ENCODE results near the gene SMCO3. TPM values are rescaled to one million over a fixed set of nuclear protein-coding genes. Genes with fewer than 3 reads are reported as not detected.

Gene SMCO3
- total and polyA plus RNA-seq, 2 experiments from 2014 or later = 1.4 to 3.2 TPM

DNA sequence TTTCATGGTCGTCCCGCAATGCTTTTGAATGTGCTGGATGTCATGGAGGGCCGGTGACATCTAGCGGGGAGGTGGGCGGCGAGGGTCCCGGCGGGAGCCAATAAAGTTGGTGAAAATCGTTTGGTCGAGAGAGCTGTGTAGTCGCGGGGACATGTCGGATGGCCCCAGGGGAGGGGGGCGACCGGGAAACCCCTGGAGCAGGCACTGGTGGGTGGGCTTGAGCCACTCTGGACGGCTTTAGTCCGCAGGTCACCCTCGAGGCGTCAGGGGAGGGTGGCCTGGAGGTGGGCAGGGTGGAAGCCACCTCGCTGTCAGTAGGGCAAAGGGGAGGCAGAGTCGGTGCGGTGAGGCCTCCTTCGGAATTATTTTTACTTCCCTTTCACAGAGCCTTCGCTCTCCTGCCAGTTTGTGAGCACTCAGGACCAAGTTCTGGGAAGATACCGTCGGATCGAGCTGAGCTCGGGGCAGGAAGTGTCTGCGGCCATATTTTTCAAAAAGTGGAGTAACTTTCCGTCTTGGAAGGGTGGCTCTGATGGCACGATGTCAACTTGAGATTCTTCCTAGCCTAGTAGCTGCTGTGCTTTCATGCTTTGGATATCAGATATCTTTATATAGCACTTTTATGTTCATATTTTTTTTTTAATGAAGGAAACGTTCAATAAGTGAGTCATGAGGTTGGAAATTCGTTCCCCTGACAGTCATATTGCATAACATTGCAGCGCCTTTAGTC, 38.9 kb downstream of the SMCO3 start:
- peak overlapping the region; percentile 82 for H3K4me2 ChIP-seq
- peak overlapping the region; percentile 98 for H3K27ac ChIP-seq
- peak overlapping the region; percentile 84 for H3K4me3 ChIP-seq
- H3K79me2 ChIP-seq = peaks cover 45% of the 10 kb centered on the region
- H4K20me1 ChIP-seq (ENCODE audit: insufficient read depth, poor library complexity, severe bottlenecking) = peaks cover 3% of the 10 kb centered on the region
- 4% methylated on average over 32 of the region's 34 CpGs for WGBS (ENCODE audit: low lambda C conversion rate, missing lambda C conversion rate)
- H3K4me1 ChIP-seq (ENCODE audit: insufficient read depth) = peaks cover 31% of the 10 kb centered on the region
- H2AFZ ChIP-seq = peak overlapping the region; percentile 32
- peak; percentile 62 for DNase-seq (ENCODE audit: low spot score)
- no peaks in the 10 kb centered on the region for H3K36me3 ChIP-seq (replicated peaks; ENCODE audit: insufficient read depth, low read depth)
- H3K9me3 ChIP-seq (ENCODE audit: low read depth) = no peaks in the 10 kb centered on the region
- H3K9me2 ChIP-seq (replicated peaks; ENCODE audit: insufficient read depth) = no peaks in the 10 kb centered on the region
- no peaks in the 10 kb centered on the region for H3K27me3 ChIP-seq
- TF ChIP-seq EZH2phosphoT487 (IDR thresholded peaks at IDR 0.05; ENCODE audit: low read depth, severe bottlenecking, unreplicated experiment) = no peak
- TF ChIP-seq, protein P1, sequence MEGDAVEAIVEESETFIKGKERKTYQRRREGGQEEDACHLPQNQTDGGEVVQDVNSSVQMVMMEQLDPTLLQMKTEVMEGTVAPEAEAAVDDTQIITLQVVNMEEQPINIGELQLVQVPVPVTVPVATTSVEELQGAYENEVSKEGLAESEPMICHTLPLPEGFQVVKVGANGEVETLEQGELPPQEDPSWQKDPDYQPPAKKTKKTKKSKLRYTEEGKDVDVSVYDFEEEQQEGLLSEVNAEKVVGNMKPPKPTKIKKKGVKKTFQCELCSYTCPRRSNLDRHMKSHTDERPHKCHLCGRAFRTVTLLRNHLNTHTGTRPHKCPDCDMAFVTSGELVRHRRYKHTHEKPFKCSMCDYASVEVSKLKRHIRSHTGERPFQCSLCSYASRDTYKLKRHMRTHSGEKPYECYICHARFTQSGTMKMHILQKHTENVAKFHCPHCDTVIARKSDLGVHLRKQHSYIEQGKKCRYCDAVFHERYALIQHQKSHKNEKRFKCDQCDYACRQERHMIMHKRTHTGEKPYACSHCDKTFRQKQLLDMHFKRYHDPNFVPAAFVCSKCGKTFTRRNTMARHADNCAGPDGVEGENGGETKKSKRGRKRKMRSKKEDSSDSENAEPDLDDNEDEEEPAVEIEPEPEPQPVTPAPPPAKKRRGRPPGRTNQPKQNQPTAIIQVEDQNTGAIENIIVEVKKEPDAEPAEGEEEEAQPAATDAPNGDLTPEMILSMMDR (IDR thresholded peaks at IDR 0.05; ENCODE audit: poor library complexity) = no peak
- no peak for TF ChIP-seq EZH2 (IDR thresholded peaks at IDR 0.05; ENCODE audit: borderline replicate concordance)

DNA sequence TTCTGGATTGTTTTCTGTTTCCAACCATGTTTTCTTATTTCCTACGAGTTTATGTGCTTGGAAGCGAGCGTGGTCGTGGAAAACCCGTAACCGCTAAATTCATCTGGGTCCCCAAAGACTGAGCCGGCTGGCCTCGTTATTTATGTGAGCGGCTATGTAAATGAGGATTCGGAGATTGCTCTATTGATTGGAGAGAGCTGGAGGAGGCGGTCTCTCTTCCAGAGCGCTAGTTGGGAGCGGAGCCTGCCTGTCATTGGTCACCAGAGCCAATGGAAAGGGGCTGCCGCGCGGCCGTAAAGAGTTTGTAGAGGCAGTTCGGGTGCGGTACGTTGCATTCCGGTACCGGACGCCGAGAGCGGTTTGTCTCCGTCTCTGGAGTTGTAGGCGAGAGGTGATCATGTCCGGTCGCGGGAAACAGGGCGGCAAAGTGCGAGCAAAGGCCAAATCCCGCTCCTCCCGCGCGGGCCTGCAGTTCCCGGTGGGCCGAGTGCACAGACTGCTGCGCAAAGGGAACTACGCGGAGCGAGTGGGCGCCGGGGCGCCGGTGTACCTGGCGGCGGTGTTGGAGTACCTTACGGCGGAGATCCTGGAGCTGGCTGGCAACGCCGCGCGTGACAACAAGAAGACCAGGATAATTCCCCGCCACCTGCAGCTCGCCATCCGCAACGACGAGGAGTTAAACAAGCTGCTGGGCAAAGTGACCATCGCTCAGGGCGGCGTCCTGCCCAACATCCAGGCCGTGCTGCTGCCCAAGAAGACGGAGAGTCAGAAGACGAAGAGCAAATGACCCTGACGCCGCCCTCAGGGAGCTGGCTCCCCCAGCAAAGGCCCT, 39.7 kb downstream of the SMCO3 start:
- DNase-seq (ENCODE audit: low spot score) = peak; percentile 98
- Histone ChIP-seq H3K9me2 (replicated peaks; ENCODE audit: insufficient read depth) (no peaks in the 10 kb centered on the region), H3K4me3 (peak overlapping the region; percentile 84), H3K4me2 (peak overlapping the region; percentile 82), H3K79me2 (peaks cover 53% of the 10 kb centered on the region), H3K36me3 (replicated peaks; ENCODE audit: insufficient read depth, low read depth) (no peaks in the 10 kb centered on the region), H4K20me1 (ENCODE audit: insufficient read depth, poor library complexity, severe bottlenecking) (peaks cover 10% of the 10 kb centered on the region), H3K9me3 (ENCODE audit: low read depth) (no peaks in the 10 kb centered on the region), H3K27me3 (no peaks in the 10 kb centered on the region), H2AFZ (peak overlapping the region; percentile 44), H3K27ac (peak overlapping the region; percentile 98), H3K4me1 (ENCODE audit: insufficient read depth) (peaks cover 31% of the 10 kb centered on the region)
- 2% methylated on average over 66 of the region's 67 CpGs for WGBS (ENCODE audit: low lambda C conversion rate, missing lambda C conversion rate)
- TF ChIP-seq EZH2 (IDR thresholded peaks at IDR 0.05; ENCODE audit: borderline replicate concordance) (no peak), EZH2phosphoT487 (IDR thresholded peaks at IDR 0.05; ENCODE audit: low read depth, severe bottlenecking, unreplicated experiment) (no peak)
- TF ChIP-seq, protein P1 (IDR thresholded peaks at IDR 0.05; ENCODE audit: poor library complexity) = no peak

GRCh38 chr12:14773685-14774073, 40.3 kb downstream of the SMCO3 start:
- no peaks in the 10 kb centered on the region for H3K36me3 ChIP-seq (replicated peaks; ENCODE audit: insufficient read depth, low read depth)
- no peaks in the 10 kb centered on the region for H3K9me3 ChIP-seq (ENCODE audit: low read depth)
- peaks cover 59% of the 10 kb centered on the region for H3K79me2 ChIP-seq
- H3K4me1 ChIP-seq (ENCODE audit: insufficient read depth) = peaks cover 31% of the 10 kb centered on the region
- H2AFZ ChIP-seq = peak overlapping the region; percentile 44
- no peaks in the 10 kb centered on the region for H3K9me2 ChIP-seq (replicated peaks; ENCODE audit: insufficient read depth)
- peaks cover 15% of the 10 kb centered on the region for H4K20me1 ChIP-seq (ENCODE audit: insufficient read depth, poor library complexity, severe bottlenecking)
- WGBS (ENCODE audit: low lambda C conversion rate, missing lambda C conversion rate) = 5% methylated on average over 16 of the region's 16 CpGs
- TF ChIP-seq, protein P1 (IDR thresholded peaks at IDR 0.05; ENCODE audit: poor library complexity) = no peak
- no peak for DNase-seq (ENCODE audit: low spot score)
- peak overlapping the region; percentile 94 for H3K27ac ChIP-seq
- H3K27me3 ChIP-seq = no peaks in the 10 kb centered on the region
- H3K4me2 ChIP-seq = peak overlapping the region; percentile 73
- peak overlapping the region; percentile 45 for H3K4me3 ChIP-seq
